HepG2 (cell line): ENCODE data around the gene TCF12. TPM values are rescaled to one million over a fixed set of nuclear protein-coding genes. Genes with fewer than 3 reads are reported as not detected.

Source experiments
- ATAC-seq: fragments of 200-7000 bp; cut with Tn5 transposase; 3 replicates; pipeline ENCODE4 v1.9.1; 2020; ENCODE audit warnings: mild to moderate bottlenecking, moderate library complexity
- BruUV-seq: library from RNA; stranded (reverse); fragments of 400-500 nt; replicated peaks from 2 replicates; lab custom pipeline; 2021; lab: Mats Ljungman, UMichigan
- CTCF ChIA-PET: fragments of 300-600 bp; formaldehyde crosslinking; extraction: SDS; loops from one replicate; lab custom pipeline; 2021; ENCODE audit warnings: low total read pairs, inconsistent platforms, low intra/inter-chr PET ratio; lab: Yijun Ruan, JAX
- POLR2A ChIA-PET: fragments of 350-600 bp; sonication (Branson Sonifier 250); formaldehyde crosslinking; loops from one replicate; lab custom pipeline; 2020; ENCODE audit warnings: antibody characterized with exemption, inconsistent platforms; lab: Yijun Ruan, JAX
- DNase-seq: peaks from one replicate; pipeline ENCODE4 v3.0.0-alpha.2; 2015; ENCODE audit warnings: low spot score
- FAIRE-seq: peaks from 3 replicates; lab custom pipeline; 2011; peaks lifted over from hg19 to GRCh38; lab: Jason Lieb, UNC
- H2AFZ ChIP-seq: one replicate; pipeline ENCODE4 v1.6.1; 2011; ENCODE audit warnings: low read length, inconsistent platforms
- H3K27ac ChIP-seq: fragments of 300-600 bp; 3 replicates; pipeline ENCODE4 v1.8.0; 2011; ENCODE audit warnings: mixed run types, mild to moderate bottlenecking, mixed read lengths, low read length, inconsistent platforms; ENCODE audit not compliant: insufficient read depth; ENCODE audit errors: extremely low read length
- H3K27me3 ChIP-seq, 2 experiments: fragments of 200-600 bp in 1 of 2; 2 replicates in 1 of 2; 3 replicates in 1 of 2; pipeline versions ENCODE4 v1.6.0 to v1.8.0; 2011; ENCODE audit warnings: low read length in 2 of 2, mild to moderate bottlenecking in 2 of 2, moderate library complexity in 2 of 2, inconsistent platforms in 1 of 2; ENCODE audit not compliant: insufficient read depth in 2 of 2, control insufficient read depth in 1 of 2
- H3K36me3 ChIP-seq, 2 experiments: fragments of 200-600 bp in 1 of 2; replicated peaks in 1 of 2; 2 replicates in 1 of 2; 3 replicates in 1 of 2; pipeline versions ENCODE4 v1.5.1 to v1.8.0; 2011; ENCODE audit warnings: low read length in 2 of 2, inconsistent platforms in 1 of 2; ENCODE audit not compliant: insufficient read depth in 2 of 2, control insufficient read depth in 1 of 2
- H3K4me1 ChIP-seq: 2 replicates; pipeline ENCODE4 v1.5.1; 2012; ENCODE audit warnings: low read length, inconsistent platforms; ENCODE audit not compliant: insufficient read depth
- H3K4me2 ChIP-seq: 2 replicates; pipeline ENCODE4 v1.6.0; 2011; ENCODE audit warnings: low read depth, low read length, inconsistent platforms
- H3K4me3 ChIP-seq, 3 experiments: fragments of 200-600 bp in 1 of 3; sonication (generic), shearing (Covaris generic) in 1 of 3; replicated peaks in 1 of 3; 2 replicates each; pipeline ENCODE4 v1.5.1; 2011 to 2016; ENCODE audit warnings: low read length in 3 of 3, inconsistent platforms in 2 of 3, low read depth in 2 of 3, mild to moderate bottlenecking in 2 of 3, control low read depth in 1 of 3, mixed read lengths in 1 of 3; ENCODE audit not compliant: insufficient read depth in 1 of 3
- H3K79me2 ChIP-seq: one replicate; pipeline ENCODE4 v1.6.1; 2011; ENCODE audit warnings: low read length, inconsistent platforms; ENCODE audit not compliant: insufficient read depth
- H3K9ac ChIP-seq: 2 replicates; pipeline ENCODE4 v1.6.0; 2011; ENCODE audit warnings: mild to moderate bottlenecking, low read depth, low read length, inconsistent platforms; ENCODE audit not compliant: insufficient read depth
- H3K9me3 ChIP-seq: 2 replicates; pipeline ENCODE4 v1.5.1; 2012; ENCODE audit warnings: mild to moderate bottlenecking, low read length
- H4K20me1 ChIP-seq: 2 replicates; pipeline ENCODE4 v1.6.0; 2011; ENCODE audit warnings: inconsistent platforms, mild to moderate bottlenecking, low read length, moderate library complexity; ENCODE audit not compliant: insufficient read depth
- GATAD2A ChIP-seq: IDR thresholded peaks from 2 replicates; pipeline ENCODE4 v1.6.1; 2016
- KLF15 ChIP-seq: sonication (generic); formaldehyde crosslinking; IDR thresholded peaks from 2 replicates; pipeline ENCODE4 v1.8.1; 2023; ENCODE audit warnings: borderline replicate concordance, mild to moderate bottlenecking, inconsistent platforms, missing genetic modification reagents, mixed read lengths
- NFKB2 ChIP-seq: sonication (generic); formaldehyde crosslinking; IDR thresholded peaks from 2 replicates; pipeline ENCODE4 v1.4.0; 2020; ENCODE audit warnings: missing genetic modification reagents, borderline replicate concordance
- PCBP2 ChIP-seq: fragments of 200-400 bp; formaldehyde crosslinking; optimal IDR thresholded peaks from 2 replicates; pipeline ENCODE3; 2018; ENCODE audit warnings: low read length, low read depth; ENCODE audit not compliant: poor library complexity, severe bottlenecking
- TAF15 ChIP-seq: fragments of 200-400 bp; formaldehyde crosslinking; IDR thresholded peaks from one replicate; pipeline ENCODE4 v1.6.1; 2018; ENCODE audit warnings: mild to moderate bottlenecking, low read depth, low read length; ENCODE audit not compliant: poor library complexity, severe bottlenecking
- ZNF205 ChIP-seq: IDR thresholded peaks from 2 replicates; pipeline ENCODE4 v1.6.1; 2018; ENCODE audit warnings: missing biosample characterization, missing genetic modification reagents
- ZNF552 ChIP-seq: sonication (generic); formaldehyde crosslinking; IDR thresholded peaks from 2 replicates; pipeline ENCODE4 v1.9.0; 2022; ENCODE audit warnings: missing genetic modification reagents, mild to moderate bottlenecking, borderline replicate concordance
- ZNF569 ChIP-seq: sonication (generic); formaldehyde crosslinking; IDR thresholded peaks from 2 replicates; pipeline ENCODE4 v1.5.0; 2020; ENCODE audit warnings: mild to moderate bottlenecking, missing genetic modification reagents, moderate library complexity, borderline replicate concordance
- ZNF713 ChIP-seq: sonication (generic); formaldehyde crosslinking; IDR thresholded peaks from 2 replicates; pipeline ENCODE4 v1.4.0; 2020; ENCODE audit warnings: mild to moderate bottlenecking, missing genetic modification reagents
- in situ Hi-C: cut with HindIII; loops from 2 replicates; pipeline ENCODE4 v1.10.0; 2017; ENCODE audit warnings: low pct_unique_long_range_greater_than_20kb; ENCODE audit not compliant: extremely low pct_ligation_motif_present
- intact Hi-C: fragments of 100-400 bp; cut with micrococcal nuclease; formaldehyde crosslinking; loops from one replicate; pipeline ENCODE4 v1.10.0; 2022; ENCODE audit not compliant: unreplicated experiment
- polyA plus RNA-seq, 8 experiments: library from polyadenylated mRNA; depleted of rRNA in 3 of 8; stranded (reverse) in 7 of 8; unstranded in 1 of 8; fragments of >200 nt; fragmentation: Illumina TruSeq in 4 of 8; extraction: Trizol in 4 of 8; gene quantifications; 2 replicates each; pipeline versions ENCODE4 v1.2.1 to v1.2.3, GENCODE V29; 2011 to 2016; ENCODE audit warnings: low read depth in 4 of 8, missing spikeins in 1 of 8, mixed read lengths in 1 of 8; ENCODE audit not compliant: insufficient read depth in 1 of 8
- total RNA-seq, 5 experiments: library from RNA; depleted of rRNA; stranded (reverse); fragments of >200 nt; fragmentation: Illumina TruSeq; extraction: Trizol; gene quantifications; 2 replicates each; pipeline ENCODE4 v1.2.3, GENCODE V29; 2016; ENCODE audit warnings: low read depth in 1 of 5
- TF ChIP-seq, protein P1 (sequence below): sonication (generic); formaldehyde crosslinking; IDR thresholded peaks from 2 replicates; pipeline ENCODE4 v1.4.0; 2020; ENCODE audit warnings: missing genetic modification reagents
- TF ChIP-seq, protein P2 (sequence below): IDR thresholded peaks from 2 replicates; pipeline ENCODE4 v1.6.1; 2016; ENCODE audit warnings: missing compliant biosample characterization, missing genetic modification reagents, borderline replicate concordance
- TF ChIP-seq, protein P3 (sequence below): sonication (generic); formaldehyde crosslinking; IDR thresholded peaks from 2 replicates; pipeline ENCODE4 v1.4.0; 2020; ENCODE audit warnings: missing genetic modification reagents, borderline replicate concordance

TCF12 gene
- total and polyA plus RNA-seq, 2 of the 13 experiments (the other 11 are each of a cell fraction or from before 2014, with no cell fraction given), result 48.6 to 51.1 TPM

DNA sequence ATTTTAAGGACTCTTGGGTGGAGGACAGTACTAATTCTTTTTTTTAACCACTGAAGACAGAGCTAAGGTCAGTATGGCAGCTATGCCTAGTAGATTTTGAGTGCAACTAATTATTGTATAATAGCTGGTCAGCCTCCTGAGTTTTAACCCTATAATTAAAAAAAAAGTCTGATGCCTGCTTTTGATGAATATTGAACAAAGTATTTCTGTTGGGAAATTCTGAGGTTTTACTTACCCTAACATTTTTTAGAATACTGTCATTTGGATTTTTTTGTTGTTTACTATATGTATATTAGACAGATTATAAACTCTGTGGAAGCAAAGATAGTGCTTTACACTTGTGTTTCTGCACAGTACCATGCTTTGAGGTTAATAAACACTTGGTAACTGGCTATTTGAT, 20.8 kb downstream of the TCF12 start:
- peaks cover 4 to 5% of the 10 kb centered on the region in 2 experiments; a peak in 3 of 5 replicates for H3K36me3 ChIP-seq
- POLR2A ChIA-PET, result no interaction called here
- H3K4me1 ChIP-seq, result peaks cover 29% of the 10 kb centered on the region
- in situ Hi-C loops, result no loop called here
- H3K9me3 ChIP-seq, result no peaks in the 10 kb centered on the region
- no peak overlapping the region for H3K4me3 ChIP-seq
- no peak for DNase-seq
- H3K79me2 ChIP-seq, result peaks cover 94% of the 10 kb centered on the region
- no peaks in the 10 kb centered on the region for H3K27me3 ChIP-seq
- TF ChIP-seq KLF15 (no peak), ZNF552 (CRISPR knock-in tag) (no peak), ZNF205 (CRISPR knock-in tag) (0 out of 2 replicates have a peak, but pooled peaks have one; percentile 54), TAF15 (no peak)
- TF ChIP-seq, protein P1, sequence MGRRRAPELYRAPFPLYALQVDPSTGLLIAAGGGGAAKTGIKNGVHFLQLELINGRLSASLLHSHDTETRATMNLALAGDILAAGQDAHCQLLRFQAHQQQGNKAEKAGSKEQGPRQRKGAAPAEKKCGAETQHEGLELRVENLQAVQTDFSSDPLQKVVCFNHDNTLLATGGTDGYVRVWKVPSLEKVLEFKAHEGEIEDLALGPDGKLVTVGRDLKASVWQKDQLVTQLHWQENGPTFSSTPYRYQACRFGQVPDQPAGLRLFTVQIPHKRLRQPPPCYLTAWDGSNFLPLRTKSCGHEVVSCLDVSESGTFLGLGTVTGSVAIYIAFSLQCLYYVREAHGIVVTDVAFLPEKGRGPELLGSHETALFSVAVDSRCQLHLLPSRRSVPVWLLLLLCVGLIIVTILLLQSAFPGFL (CRISPR knock-in tag), result no peak
- TF ChIP-seq, all 625 proteins: peak for 1
- FAIRE-seq (no peak), ATAC-seq (no peak)
- H4K20me1 ChIP-seq, result peaks cover 13% of the 10 kb centered on the region
- intact Hi-C loops, result no loop called here
- H3K4me2 ChIP-seq, result no peak overlapping the region
- no peak overlapping the region for H3K27ac ChIP-seq
- no TSS peak for BruUV-seq
- CTCF ChIA-PET, result no interaction called here
- no peak overlapping the region for H2AFZ ChIP-seq
- no peak overlapping the region for H3K9ac ChIP-seq

DNA sequence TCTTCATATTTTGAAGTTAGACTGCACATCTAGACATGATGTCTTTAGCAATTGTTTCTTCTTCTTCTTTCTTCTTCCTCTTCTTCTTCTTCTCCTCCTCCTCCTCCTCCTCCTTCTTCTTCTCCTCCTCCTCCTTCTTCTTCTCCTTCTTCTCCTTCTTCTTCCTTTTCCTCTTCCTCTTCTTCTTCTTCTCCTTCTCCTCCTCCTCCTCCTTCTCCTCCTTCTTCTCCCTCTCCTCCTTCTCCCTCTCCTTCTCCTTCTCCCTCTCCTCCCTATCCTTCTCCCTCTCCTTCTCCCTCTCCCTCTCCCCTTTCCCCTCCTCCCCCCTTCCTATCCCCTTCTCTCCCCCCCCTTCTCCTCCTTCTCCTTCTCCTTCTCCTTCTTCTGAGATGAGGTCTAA, 21.9 kb downstream of the TCF12 start:
- POLR2A ChIA-PET, result no interaction called here
- Histone ChIP-seq H3K27ac (no peak overlapping the region), H3K36me3 (peaks cover 0 to 3% of the 10 kb centered on the region in 2 experiments; a peak in 3 of 5 replicates), H3K9ac (no peak overlapping the region), H2AFZ (no peak overlapping the region), H3K9me3 (no peaks in the 10 kb centered on the region), H3K4me2 (no peak overlapping the region), H3K4me1 (peaks cover 29% of the 10 kb centered on the region), H3K27me3 (no peaks in the 10 kb centered on the region), H3K79me2 (peaks cover 94% of the 10 kb centered on the region), H3K4me3 (no peak overlapping the region), H4K20me1 (peaks cover 13% of the 10 kb centered on the region)
- intact Hi-C loops, result no loop called here
- in situ Hi-C loops, result no loop called here
- CTCF ChIA-PET, result no interaction called here
- BruUV-seq, result no TSS peak
- no peak for FAIRE-seq
- no peak for DNase-seq
- no peak for ATAC-seq
- TF ChIP-seq, protein P2, sequence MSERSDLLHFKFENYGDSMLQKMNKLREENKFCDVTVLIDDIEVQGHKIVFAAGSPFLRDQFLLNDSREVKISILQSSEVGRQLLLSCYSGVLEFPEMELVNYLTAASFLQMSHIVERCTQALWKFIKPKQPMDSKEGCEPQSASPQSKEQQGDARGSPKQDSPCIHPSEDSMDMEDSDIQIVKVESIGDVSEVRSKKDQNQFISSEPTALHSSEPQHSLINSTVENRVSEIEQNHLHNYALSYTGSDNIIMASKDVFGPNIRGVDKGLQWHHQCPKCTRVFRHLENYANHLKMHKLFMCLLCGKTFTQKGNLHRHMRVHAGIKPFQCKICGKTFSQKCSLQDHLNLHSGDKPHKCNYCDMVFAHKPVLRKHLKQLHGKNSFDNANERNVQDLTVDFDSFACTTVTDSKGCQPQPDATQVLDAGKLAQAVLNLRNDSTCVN, result no peak
- no peak for TF ChIP-seq ZNF713 (CRISPR knock-in tag)
- no peak for TF ChIP-seq ZNF569 (CRISPR knock-in tag)
- TF ChIP-seq, protein P3, sequence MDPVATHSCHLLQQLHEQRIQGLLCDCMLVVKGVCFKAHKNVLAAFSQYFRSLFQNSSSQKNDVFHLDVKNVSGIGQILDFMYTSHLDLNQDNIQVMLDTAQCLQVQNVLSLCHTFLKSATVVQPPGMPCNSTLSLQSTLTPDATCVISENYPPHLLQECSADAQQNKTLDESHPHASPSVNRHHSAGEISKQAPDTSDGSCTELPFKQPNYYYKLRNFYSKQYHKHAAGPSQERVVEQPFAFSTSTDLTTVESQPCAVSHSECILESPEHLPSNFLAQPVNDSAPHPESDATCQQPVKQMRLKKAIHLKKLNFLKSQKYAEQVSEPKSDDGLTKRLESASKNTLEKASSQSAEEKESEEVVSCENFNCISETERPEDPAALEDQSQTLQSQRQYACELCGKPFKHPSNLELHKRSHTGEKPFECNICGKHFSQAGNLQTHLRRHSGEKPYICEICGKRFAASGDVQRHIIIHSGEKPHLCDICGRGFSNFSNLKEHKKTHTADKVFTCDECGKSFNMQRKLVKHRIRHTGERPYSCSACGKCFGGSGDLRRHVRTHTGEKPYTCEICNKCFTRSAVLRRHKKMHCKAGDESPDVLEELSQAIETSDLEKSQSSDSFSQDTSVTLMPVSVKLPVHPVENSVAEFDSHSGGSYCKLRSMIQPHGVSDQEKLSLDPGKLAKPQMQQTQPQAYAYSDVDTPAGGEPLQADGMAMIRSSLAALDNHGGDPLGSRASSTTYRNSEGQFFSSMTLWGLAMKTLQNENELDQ (CRISPR knock-in tag), result no peak
- no peak for TF ChIP-seq GATAD2A (CRISPR knock-in tag)
- TF ChIP-seq NFKB2, result no peak
- TF ChIP-seq PCBP2, result peak; percentile 55
